HG02571 (cell line): ENCODE data around the gene VAMP7.
"Not testable (repeated sequence)": the region's sequence is repeated elsewhere in the genome, so short reads cannot be mapped to it uniquely, and the experiment has no call there.

Experiments used
- ATAC-seq: cut with Tn5 transposase; IDR thresholded peaks from one replicate; pipeline ENCODE4 v1.9.1; 2021; ENCODE audit warnings: mild to moderate bottlenecking, moderate library complexity; ENCODE audit not compliant: unreplicated experiment

The VAMP7 gene

GRCh38 chrX:155986995-155987394, 105.8 kb downstream of the VAMP7 start:
- ATAC-seq = not testable (repeated sequence)

GRCh38 chrX:155988859-155989258, 107.7 kb downstream of the VAMP7 start:
- no peak for ATAC-seq
